Glomerular visceral epithelial cell (primary cell): ENCODE results near the gene ASB16.

Experiments
- DNase-seq: peaks from one replicate; pipeline ENCODE4 v3.0.0-alpha.2; 2016; ENCODE audit errors: extremely low spot score

The ASB16 gene

DNA sequence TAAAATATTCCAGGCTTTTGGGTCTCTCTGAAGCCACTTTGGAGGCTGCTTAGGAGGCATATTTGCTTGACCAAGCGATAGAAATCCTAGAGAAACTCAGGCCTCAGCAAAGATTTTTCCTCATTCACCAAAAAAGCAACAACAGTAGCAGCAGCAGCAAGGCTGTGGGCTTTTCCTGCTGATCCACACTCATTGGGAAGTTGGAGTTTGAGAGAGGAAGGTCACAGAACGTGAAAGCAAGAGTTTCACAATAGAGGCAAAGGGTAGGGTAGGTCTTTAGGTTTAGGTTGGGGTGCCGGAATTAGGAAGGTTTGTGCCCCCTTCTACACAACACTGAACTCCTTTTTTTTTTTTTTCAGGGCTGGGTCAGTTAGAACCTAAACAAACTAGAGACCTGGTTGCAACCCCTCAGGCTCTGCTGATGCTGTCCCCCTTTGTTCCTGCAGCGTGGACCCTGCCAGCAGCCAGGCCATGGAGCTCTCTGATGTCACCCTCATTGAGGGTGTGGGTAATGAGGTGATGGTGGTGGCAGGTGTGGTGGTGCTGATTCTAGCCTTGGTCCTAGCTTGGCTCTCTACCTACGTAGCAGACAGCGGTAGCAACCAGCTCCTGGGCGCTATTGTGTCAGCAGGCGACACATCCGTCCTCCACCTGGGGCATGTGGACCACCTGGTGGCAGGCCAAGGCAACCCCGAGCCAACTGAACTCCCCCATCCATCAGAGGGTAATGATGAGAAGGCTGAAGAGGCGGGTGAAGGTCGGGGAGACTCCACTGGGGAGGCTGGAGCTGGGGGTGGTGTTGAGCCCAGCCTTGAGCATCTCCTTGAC lies 18.3 kb downstream of the ASB16 start:
- DNase-seq = no peak

DNA sequence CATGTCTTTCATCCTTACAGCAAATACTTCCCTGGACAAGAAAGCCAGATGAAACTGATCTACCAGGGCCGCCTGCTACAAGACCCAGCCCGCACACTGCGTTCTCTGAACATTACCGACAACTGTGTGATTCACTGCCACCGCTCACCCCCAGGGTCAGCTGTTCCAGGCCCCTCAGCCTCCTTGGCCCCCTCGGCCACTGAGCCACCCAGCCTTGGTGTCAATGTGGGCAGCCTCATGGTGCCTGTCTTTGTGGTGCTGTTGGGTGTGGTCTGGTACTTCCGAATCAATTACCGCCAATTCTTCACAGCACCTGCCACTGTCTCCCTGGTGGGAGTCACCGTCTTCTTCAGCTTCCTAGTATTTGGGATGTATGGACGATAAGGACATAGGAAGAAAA lies 20.0 kb downstream of the ASB16 start:
- no peak for DNase-seq

DNA sequence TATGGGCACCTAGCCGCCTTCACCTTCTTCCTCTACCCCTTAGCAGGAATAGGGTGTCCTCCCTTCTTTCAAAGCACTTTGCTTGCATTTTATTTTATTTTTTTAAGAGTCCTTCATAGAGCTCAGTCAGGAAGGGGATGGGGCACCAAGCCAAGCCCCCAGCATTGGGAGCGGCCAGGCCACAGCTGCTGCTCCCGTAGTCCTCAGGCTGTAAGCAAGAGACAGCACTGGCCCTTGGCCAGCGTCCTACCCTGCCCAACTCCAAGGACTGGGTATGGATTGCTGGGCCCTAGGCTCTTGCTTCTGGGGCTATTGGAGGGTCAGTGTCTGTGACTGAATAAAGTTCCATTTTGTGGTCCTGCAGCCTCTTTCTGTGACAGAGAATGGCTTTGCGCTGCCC lies 20.9 kb downstream of the ASB16 start:
- no peak for DNase-seq

DNA sequence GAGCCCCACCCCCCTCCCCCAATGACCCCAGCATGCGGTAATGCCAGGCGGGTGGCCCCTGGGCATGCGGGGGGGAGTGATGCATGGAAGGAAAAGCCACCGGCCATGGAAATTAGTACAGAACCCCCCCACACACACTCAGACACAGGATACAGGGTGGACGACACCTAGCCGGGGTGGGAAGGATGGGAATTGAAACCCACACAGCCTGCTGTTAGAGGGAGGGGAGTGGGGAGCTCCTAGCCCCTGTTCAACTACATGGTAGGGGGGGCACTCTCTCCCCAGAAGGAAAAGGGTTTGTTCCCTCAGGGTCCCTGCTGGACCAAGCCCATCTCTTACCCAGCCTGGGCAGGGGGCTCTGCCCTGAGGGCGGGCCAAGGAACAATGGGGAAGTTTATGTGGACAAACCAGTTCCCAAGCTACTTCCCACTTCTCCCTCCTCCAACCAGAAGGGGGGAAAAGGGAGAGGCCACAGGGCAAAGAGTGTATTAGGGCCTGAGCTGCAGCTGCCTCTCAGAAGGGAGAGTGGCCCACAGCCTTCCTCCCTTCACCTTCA lies 21.5 kb downstream of the ASB16 start:
- DNase-seq = no peak

DNA sequence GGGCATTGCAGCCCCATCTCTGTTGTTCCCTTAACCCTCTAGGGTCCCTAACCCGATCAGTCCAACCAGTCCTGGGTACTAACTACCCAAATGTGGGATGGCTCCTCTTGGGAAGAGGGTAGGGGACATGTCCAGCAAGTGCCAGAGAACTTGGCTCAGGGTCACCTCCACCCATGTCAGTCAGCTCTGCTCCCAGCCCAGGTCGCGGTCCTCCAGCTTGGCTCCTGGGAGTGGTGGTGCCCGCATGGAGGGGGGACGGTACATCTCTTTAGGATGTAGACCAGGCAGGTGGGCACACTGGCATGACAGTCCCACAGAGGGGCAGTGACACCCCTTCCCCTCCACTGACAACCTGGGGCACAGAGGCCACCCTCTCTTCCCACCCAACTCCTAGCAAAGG lies 22.2 kb downstream of the ASB16 start:
- no peak for DNase-seq

DNA sequence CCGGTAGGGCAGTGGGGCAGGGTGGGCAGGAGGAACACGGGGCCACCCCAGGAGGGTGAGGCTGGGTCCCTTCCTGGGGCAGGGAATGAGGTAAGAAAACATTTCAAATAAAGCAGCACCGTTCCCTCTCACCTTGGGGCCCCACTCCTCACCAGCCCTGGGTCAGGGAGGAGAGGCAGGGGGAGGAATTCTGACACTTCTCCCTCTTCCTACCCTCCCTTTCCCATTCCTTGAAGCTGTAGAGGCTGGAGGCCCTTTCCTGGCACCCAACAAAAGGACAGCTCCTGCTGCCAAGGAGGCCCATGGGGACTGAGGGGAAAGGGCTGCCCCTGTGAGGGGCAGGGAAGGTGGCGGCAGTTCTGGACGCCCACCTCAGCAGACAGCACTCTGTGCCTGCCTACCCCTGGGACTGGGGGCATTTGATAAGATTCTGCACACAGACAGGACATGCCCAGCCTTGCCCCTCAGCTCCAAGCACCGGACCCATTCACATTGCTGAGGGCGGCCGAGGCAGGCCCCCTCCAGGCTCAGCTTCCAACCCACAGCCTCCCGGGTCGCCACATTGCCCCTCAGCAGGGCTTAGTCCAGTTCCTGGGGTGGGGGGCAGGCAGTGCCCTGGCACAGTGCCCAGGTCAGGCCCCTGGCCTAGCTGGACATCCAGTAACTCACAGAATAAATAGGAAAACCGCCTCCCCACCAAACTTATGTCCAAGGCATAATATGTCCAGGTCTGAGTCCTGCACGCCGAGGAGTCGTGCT lies 23.0 kb downstream of the ASB16 start:
- DNase-seq = no peak

DNA sequence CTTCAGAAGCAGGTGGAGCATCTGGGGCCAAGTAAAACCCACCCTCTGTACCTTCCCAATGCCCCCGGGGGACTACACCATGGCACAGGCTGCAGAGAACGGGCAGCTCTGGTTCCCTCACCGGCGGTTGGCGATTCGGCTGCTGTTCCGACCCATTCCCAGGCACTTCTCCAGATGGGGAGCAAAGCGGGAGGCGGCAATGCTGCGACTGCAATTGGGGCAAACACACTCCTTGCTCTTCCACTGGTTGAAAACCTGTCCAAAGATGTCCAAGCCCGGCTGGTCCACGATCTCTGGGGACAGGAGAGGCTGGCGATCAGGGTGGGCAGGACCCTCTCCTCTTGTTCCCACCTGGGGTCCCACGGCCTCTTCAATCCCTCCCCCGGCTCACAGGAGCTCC lies 26.6 kb downstream of the ASB16 start:
- DNase-seq = no peak

DNA sequence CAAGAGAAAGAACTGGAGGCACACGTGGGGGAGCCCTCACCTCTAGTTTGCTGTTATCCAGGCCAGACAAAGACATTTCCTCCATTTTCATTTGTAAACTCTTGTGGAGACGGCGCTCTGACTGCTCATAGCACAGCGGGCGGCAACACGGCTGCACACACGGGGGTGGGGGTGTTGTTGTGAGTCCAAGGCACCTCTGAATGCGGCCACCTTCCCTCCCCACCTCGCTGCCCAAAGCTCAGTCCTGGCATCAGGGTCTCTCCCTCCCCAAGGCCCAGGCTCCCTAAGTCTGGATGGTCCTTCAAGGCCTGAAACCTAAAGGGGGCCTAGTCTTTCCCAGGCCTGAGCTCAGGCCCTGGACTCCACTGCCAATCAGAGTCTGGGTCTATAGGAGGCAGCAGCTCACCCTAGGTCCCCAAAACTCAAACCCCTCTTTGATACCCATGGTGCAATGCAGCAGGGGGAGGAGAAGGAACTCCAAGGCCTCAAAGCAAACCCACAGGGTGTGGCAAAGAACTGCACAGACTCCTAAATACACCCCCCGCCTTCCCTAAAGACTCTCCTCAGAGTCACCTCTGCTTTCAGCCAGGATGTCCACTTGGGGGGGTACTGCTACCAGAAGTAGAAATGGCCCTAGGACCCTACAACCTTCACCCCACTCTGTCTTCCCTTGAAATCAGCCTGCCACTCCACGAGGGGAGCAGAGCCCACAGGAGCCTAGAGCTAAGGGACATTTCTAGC lies 27.6 kb downstream of the ASB16 start:
- peak; percentile 50 for DNase-seq

DNA sequence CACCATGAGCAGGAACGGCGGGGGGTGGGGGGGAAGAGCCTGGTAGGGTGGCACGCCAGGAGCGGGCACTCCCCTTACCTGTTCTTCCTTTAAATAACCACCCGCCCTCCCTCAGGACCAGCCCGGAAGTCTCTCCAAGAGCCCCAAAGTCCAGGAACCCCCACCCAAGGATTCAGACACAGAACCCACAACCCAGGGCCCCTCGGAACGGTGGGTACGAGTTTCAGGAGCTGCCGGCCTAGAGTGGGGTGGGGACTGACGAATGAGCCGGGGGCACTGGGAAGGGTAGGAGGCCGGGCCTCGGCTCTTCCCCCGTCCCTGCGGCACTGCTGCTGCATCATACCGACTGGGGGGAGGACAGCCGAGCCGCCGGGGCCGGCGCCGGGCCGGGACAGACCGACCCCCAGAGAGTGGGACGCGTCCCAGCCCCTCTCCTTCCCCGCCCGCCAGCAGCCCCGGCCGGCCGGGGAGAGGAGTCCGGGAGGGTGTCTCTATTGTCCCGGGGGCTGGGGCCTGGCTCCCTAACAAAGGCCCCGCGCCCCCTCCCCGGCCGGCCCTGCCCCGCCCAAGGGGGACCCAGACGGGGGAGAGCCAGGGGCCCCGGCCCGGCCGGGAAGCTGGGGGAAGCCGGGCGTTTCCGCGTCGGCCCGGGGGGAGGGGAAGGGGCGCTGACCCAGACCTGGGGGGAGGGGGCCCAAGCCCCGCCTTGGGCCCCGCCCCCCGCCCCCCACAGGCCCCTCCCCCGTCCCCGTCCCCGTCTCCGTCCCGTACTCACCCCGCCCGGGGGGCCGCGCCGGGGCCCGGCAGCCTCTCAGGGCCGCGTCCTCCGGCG lies 28.4 kb downstream of the ASB16 start:
- peak; percentile 73 for DNase-seq

DNA sequence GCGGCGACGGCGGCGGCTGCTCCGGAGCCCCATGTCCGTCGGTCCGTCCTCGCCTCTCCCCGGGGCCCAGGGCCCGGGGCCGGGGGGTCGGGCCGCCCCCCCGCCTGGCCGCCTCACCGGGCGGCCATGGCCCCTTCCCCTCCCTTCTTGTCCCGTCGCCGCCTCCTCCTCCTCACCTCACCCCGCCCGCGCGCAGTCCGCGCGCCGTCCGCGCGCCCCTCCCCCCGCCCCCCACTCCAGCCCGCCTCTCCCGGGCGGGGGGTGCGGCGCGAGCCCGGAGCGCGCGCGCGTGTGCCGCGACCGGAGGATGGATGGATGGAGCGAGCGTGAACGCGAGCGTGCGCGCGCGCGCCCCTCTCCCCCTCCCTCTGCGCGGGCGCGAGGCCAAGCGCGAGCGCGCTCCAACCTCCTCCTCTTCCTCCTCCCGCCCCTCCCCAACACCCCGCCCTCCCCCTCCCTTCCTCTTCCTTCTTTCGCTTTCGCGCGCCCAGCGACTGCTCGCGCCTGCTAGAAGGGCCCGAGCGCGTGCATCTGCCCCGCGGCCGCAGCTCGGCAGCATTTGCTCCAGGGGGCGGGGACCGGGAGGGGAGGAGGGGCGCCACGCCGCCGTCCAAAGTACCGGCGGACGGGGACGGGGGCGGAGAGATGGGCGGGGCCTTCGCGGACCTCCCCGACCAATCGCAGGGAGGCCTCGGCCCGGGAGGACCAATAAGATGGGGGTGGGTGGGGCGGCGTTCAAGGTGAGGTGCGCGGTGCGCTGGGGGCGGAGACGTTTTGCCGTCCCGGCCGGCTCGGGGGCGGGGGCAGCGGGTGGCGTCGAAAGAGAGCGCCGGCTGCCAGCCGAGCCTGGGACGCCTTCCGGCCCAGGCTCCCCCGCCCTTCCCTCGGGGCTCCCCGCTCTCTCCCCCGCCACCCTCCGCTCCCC lies 29.3 kb downstream of the ASB16 start, which contains the start of gene ATXN7L3:
Gene ATXN7L3 (minus strand): TSS at position 332 of the 925 bp plus-strand sequence. CDS start 1,814 bp downstream, outside the sequence.
- DNase-seq = peak; percentile 99

DNA sequence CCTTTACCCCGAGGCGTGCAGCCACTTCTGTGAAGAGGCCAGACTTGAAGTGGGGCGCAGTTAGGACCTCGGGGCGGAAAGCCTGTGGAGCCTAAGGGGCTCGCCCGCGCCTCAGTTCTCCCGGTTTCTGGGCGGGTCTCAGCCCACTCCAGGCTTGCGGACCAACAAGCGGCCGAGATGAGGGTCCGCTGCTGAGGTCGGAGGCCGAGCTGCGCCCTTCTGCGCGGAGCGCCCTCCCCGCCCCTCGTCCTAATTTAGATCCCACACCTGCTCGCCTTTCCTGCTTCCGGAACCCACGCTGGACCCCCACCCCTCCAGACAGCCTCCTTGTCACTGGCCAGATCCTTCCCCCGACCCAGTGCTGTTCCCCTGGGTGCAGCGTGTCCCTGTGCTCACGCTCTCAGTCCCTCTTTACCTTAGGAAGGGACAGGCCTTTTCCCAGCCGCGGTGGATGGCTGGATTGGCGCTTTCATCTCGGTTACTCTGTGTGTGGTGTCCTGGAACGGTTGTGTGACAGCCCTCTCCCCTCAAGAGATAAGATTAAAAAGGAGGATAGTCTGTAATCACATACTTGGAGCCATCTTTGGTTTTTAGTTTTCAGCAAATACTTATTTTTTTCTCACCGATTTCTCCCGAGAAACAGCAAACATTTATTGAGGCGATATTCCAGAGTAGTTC lies 30.1 kb downstream of the ASB16 start:
- no peak for DNase-seq

DNA sequence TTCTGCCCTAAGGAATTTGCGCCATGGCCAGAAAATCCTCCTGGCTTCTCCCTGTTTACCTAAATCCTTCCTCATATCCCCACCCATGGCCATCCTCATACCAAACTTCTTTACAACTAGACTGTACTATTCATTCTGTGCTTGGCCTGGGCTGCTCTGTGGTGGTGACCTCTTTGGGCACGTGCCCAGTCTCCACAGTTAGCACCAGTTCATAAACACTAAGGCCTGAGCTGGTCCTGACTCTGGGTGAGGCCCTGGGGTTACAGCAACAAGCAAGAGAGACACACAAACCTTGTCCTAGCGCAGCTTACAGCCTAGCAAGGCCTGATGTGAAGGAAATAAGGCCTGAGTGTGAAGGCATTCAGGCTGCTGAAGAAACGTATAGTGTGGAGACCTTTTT lies 32.3 kb downstream of the ASB16 start:
- DNase-seq = no peak

DNA sequence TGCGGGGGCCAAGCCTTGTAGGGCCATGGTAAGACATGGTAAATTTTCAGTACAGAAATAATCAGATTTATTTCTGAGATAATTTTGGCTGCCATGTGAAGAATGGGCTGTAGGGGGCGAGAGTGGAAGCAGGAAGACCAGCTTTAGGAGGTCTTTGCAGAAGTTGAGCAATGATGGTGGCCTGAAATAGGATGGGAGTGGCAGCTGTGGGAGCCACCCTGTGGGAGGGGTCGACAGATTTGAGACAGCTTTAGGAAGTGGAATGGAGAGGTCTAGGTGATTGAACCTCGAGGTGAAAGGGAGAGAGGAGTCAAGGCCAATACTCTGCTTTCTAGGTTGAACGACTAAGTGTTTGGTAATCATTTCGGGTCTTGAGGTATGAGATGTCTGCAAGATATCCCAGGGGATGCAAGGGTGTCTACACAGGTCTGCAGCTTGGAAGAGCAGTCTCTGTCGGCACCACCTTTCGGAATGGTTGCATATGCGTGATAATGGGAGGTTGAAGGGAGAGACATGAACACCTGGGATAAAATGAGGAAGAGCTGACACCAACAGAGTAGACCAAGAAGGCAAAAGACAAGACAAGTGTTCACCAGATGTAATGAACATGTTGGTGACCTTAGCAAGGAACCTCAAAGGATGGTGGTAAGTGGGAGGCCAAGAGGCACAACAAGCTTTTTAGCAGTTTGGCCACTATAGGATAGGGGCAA lies 33.4 kb downstream of the ASB16 start:
- peak; percentile 46 for DNase-seq

DNA sequence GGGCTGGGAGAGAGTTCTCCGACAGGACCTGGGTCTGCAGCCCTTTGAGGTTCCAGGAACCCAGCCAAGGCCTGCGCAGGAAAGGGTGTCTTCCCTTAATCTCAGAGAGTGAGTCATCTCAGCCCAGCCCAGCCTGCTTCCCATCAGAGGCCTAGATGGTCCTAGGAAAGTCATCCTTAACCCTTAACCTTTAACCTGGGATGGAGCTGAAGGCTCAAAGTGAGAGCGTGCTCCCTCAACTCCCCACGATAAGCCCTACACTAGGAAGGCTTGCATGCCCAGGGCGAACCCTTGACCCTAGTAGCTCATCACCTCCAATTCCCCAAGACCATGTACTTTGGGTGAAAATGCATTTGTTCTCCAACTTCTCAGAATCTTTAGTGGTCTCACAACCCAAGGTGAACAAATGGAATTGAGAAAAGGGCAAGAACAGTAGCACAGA lies 34.0 kb downstream of the ASB16 start:
- DNase-seq = peak; percentile 50

DNA sequence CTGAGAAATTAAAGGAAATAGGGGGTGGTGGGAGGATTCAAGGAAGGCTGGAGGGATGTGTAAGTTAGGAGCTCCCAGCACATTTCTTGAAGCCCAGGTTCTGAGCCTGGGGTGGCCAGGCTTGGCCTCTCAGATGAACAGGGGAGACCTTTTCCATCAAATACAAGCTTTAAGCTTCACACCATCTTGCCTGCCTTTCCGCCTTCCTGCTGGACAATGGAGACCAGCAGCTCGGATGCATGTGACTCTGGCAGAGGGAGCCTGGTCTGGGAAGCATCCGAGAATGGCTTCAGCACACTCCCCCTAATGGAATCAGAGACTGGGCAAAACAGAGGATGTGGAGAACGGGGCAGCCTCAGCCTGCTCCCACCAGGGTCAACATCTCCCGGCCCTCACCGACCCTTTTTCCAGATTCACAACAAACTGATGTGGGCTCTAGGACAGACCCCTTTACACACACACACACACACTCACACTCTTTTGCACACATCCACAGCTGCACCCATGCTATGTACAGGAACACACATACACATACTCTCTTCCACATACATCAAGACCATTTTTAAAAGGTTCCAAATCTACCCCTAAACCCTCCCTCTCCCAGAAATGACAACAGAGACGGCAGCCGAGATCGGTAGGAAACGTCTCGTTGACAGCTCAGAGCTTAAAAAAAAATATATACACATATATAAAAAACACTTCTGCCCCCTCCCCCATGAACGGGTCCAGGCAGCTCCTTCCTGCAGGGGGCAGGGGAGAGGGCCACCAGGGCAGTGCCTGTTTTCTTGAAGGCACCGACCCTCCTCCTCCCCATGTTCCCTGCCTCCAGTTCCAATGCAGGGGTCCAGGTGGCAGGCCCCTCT lies 35.7 kb downstream of the ASB16 start:
- no peak for DNase-seq

DNA sequence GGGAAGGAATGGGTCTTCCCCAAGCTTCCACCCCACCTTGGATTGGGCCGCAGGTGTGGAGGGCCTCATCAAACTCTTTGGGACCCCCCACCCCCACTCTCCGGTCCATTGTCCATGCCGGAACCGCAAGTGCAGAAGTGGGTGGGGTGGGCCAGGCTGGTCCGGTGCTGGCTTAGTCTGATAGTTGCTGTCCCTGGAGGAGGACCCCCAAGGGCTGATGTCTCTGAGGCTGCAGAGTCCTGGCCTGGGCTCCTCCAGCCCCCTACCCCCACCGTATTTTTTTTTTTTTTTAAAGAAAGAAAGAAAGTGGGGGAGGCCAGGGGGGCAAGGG lies 36.3 kb downstream of the ASB16 start:
- DNase-seq = no peak

DNA sequence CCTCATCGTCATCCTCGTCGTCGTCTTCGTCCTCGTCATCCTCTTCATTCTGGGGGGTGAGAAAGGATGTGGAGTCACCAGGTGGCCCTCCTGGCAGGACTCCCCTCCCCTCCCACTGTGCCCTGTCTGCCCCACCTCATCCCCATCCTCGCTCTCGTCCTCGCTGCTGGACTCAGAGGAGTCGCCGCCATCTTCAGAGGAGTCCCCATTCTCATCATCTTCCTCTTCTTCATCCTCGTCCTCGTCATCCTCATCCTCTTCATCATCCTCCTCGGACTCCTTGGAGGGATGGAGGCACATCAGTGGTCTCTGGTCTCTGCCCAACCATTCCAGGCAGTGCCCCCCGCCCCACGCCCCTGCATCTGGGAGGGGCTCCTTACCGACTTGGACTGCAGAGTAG lies 36.8 kb downstream of the ASB16 start:
- no peak for DNase-seq

DNA sequence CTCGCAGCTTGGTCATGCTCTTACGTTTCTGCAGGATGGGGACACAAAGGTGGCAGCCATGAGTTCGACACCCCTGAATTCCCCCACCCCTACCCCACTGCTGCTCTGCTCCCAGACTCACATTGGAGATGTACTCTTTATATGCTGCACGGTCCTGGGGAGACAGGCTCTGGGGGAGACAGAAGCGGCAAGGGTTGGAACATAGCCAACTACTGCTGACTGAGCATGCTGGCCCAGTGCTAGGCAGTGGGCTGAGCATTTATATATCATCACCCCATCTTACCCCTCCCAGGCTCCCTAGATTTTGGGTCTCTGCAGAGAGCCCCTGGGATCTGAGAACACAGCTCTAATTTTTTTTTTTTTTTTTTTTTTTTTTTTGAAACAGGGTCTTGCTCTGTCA lies 37.2 kb downstream of the ASB16 start:
- DNase-seq = no peak
